Measurements from ENCODE around the gene PFKL.

Gene PFKL

DNA sequence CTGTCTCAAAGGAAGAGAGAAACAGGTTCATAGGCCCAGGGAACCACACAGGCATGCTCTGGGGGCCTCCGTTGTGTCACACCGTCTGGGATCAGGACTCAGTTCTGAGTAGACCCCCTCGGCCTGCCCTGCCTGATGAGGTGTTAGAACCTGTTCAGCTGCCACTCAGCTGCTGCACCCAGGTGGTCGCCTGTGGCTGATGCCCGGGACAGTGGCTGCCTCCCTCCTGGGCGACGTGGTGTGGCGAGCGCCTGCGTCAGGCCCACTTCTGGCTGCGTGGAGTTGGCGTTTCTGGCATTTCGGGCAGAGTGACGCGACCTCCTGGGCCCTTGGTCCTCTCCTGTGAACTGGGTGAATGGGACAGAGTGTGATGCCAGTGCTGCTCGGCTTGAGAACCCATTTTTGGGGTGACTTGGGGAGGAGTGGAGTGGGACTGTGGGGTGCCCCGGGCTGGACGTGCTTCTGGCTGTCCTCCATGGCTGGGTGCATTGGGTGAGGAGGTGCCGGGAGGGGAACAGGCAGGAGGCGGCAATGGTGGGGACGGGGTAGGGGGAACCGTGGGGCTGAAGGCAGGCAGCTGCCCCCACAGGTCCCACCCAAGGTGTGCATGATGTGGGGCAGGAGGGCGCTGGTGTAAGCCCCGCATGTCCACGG, 28.5 kb downstream of the PFKL start:
- no peak overlapping the region for H3K4me3 ChIP-seq (ENCODE audit: low read depth, low read length)
- TF ChIP-seq, protein P1, sequence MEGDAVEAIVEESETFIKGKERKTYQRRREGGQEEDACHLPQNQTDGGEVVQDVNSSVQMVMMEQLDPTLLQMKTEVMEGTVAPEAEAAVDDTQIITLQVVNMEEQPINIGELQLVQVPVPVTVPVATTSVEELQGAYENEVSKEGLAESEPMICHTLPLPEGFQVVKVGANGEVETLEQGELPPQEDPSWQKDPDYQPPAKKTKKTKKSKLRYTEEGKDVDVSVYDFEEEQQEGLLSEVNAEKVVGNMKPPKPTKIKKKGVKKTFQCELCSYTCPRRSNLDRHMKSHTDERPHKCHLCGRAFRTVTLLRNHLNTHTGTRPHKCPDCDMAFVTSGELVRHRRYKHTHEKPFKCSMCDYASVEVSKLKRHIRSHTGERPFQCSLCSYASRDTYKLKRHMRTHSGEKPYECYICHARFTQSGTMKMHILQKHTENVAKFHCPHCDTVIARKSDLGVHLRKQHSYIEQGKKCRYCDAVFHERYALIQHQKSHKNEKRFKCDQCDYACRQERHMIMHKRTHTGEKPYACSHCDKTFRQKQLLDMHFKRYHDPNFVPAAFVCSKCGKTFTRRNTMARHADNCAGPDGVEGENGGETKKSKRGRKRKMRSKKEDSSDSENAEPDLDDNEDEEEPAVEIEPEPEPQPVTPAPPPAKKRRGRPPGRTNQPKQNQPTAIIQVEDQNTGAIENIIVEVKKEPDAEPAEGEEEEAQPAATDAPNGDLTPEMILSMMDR (conservative IDR thresholded peaks at IDR 0.05; ENCODE audit: low read depth, low read length): no peak
- DNase-seq (ENCODE audit: low read depth): no peak

DNA sequence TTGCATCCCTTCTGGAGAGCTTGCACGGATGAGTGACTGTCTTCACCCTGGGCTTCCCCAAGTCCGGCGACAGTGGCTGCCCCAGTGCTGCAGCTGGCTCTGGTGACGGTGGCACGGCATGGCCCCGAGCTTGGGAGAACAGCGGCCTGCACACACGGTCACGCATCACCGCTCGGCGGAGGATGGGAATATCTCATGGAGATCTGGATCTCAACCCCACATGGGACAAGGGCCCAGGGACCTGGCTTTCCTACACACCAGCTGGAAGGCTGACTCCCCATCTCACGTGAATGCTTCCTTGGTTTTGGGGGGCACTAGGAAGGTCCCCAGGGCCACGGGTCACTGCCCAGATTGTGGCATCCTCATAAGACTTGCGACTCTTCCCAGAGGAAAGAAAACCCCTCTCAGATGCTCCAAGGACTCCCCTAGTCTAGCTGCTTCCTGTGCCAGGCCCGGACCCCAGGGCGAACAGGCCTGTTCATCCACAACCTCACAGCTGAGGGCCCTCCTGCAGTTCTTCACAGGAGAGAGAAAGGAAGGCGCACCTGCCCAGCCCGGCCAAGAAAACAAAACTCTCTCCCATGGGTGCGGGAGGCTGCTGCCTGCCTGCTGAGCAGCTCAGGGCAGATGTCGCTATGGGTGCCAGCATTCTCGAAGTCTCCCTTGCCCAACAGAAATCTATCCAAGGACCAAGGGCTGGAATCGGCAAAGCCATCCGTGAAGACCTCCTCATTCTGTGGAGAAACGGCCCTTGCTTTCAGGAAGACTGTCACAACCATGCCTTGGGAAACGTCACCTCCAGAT, 29.4 kb downstream of the PFKL start:
- DNase-seq (ENCODE audit: low read depth): no peak
- TF ChIP-seq, protein P1 (conservative IDR thresholded peaks at IDR 0.05; ENCODE audit: low read depth, low read length): no peak

DNA sequence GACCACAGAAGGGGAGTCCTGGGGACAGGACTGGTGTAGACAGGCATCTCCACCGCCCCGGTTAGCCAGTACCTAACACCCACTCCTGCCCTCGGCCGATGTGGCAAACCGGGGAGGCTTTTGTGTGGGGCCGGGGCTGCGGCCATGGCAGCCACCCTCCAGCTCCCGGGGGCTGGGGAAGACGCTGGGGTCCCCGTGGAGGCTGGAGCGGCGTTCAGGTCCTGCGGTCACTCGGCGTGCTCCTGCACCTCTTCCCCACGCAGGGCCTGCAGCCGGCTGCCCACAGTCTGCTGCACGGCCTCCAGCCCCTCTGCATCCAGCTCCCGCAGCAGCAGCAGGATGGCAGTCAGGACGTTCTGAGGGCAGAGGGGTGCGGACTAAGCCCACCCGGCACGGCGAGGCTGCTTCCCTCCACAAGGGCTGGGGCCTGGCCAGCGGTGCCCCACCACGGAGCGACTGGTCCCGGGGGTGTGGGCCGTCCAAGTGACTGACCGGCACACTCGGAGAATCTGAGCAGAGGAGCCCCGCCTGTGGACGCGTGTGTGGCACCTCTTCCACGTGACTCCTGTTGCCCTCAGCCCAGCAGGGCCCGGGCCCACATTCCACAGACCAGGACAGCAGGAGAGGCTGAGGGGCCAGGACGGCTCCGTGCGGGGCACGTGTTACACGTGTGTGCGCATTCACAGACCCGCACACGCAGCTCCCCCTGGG, 30.3 kb downstream of the PFKL start:
- no peak for DNase-seq (ENCODE audit: low read depth)
- TF ChIP-seq, protein P1 (conservative IDR thresholded peaks at IDR 0.05; ENCODE audit: low read depth, low read length): no peak

More for the DNA sequence above, 29.4 kb downstream of the PFKL start:
- no peak overlapping the region for H3K4me3 ChIP-seq (ENCODE audit: low read depth, low read length)

DNA sequence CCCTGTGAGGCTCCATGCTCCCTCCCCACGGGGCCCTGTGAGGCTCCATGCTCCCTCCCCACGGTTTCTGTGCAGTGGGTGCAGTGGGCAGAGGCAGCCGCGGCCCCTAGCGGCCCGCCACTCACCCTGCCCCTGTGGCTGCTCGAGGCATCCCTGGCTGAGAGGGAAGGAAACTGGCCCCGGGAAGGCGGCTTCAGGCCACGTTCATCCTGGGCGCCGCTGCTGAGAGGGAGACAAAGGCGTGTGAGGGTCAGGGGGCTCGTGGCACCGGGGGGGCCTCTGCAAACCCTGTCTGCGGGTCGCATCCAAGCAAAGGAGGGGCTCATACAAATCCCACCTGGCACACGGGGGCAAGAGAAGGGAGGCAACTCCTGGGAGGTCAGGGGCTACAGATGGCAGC, 30.8 kb downstream of the PFKL start:
- no peak overlapping the region for H3K4me3 ChIP-seq (ENCODE audit: low read depth, low read length)
- DNase-seq (ENCODE audit: low read depth): no peak
- TF ChIP-seq, protein P1 (conservative IDR thresholded peaks at IDR 0.05; ENCODE audit: low read depth, low read length): no peak

More for the DNA sequence above, 30.3 kb downstream of the PFKL start:
- H3K4me3 ChIP-seq (ENCODE audit: low read depth, low read length): no peak overlapping the region

DNA sequence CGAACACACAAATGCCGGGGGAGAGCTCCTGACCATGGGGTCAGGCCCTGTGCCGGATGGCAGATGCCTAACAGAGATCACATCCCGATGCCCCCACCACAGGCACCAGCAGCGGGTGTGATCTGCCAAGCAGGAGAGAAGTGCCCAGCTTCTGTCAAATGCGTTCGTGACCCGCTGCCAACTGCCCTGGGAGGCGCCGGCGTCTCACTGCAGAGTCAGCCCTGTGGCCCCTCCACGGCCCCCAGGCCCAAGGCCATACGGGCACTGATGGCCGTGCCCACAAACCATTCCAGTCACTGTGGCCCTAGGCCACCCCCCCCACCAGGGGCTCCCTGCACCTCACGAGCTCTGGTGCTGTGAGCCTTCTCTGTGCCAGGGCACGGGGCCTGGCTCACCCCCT, 31.4 kb downstream of the PFKL start:
- no peak for DNase-seq (ENCODE audit: low read depth)
- TF ChIP-seq, protein P1 (conservative IDR thresholded peaks at IDR 0.05; ENCODE audit: low read depth, low read length): no peak

DNA sequence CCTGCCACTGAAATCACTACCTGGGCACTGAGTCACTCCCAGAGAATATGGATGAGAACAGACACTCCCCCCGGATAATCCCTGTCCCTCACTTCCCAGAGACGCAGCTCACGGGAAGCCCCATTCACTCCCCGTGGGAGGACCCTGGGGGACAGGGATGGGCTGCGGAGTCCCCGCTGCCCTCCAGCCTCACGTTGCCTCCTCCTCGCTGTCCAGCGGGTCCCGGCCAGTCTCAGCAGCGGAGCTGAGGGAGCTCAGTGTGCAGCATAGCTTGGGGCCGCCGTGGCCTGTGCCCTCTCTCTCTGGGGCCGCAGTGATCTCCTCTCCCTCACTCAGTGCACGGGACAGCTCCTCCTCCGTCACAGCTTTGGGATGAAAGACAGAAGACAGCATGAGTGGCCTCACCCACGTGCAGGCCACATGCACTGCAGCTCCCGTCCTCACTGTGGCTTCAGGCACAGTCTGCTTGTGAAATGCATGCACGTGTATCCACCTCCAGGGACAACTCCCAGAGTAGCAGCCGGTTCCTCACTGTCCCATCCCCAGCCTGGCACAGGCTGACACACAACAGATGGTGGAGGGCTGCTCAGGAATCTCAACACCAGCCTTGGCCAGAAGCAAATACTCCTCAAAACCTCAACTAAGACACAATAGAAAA, 31.9 kb downstream of the PFKL start:
- TF ChIP-seq, protein P1 (conservative IDR thresholded peaks at IDR 0.05; ENCODE audit: low read depth, low read length): no peak
- H3K4me3 ChIP-seq (ENCODE audit: low read depth, low read length): no peak overlapping the region
- DNase-seq (ENCODE audit: low read depth): peak; percentile 56

More for the DNA sequence above, 31.4 kb downstream of the PFKL start:
- no peak overlapping the region for H3K4me3 ChIP-seq (ENCODE audit: low read depth, low read length)
